Lower lobe of right lung (tissue), 2 donors: Measurements from ENCODE around the gene NSF. TPM values are rescaled to one million over a fixed set of nuclear protein-coding genes. Genes with fewer than 3 reads are reported as not detected.

Source experiments
- ATAC-seq, 2 donors: fragments of 200-7000 bp; cut with Tn5 transposase; one replicate each; pipeline ENCODE4 v1.9.1; 2020 to 2022; ENCODE audit warnings: mild to moderate bottlenecking in 2 of 2, moderate library complexity in 2 of 2
- DNase-seq: peaks from one replicate; pipeline ENCODE4 v3.0.0-alpha.2; 2020
- H3K27ac ChIP-seq: fragments of 200-600 bp; one replicate; pipeline ENCODE4 v1.8.0; 2022
- H3K27me3 ChIP-seq: fragments of 200-600 bp; one replicate; pipeline ENCODE4 v1.8.0; 2022; ENCODE audit warnings: low read depth
- H3K36me3 ChIP-seq: fragments of 200-600 bp; one replicate; pipeline ENCODE4 v1.8.0; 2022; ENCODE audit warnings: mild to moderate bottlenecking
- H3K4me1 ChIP-seq: fragments of 200-600 bp; one replicate; pipeline ENCODE4 v1.8.0; 2022
- H3K4me3 ChIP-seq: fragments of 200-600 bp; one replicate; pipeline ENCODE4 v1.8.0; 2022; ENCODE audit warnings: mild to moderate bottlenecking
- H3K9me3 ChIP-seq: fragments of 200-600 bp; one replicate; pipeline ENCODE4 v1.8.0; 2022
- CTCF ChIP-seq: fragments of 200-600 bp; IDR thresholded peaks from one replicate; pipeline ENCODE4 v1.8.0; 2022; ENCODE audit warnings: antibody characterized with exemption, mild to moderate bottlenecking
- intact Hi-C: fragments of 100-400 bp; cut with DNase I; formaldehyde crosslinking; loops from one replicate; pipeline ENCODE4 v1.11.0; 2022
- total RNA-seq: library from RNA; stranded (reverse); fragmentation: NEBNext Ultra II Directional; extraction: Animal tissue kit (Norgen Biotek cat#: 25700); gene quantifications from one replicate; pipeline ENCODE4 v1.2.1, GENCODE V29; 2021
- donor health status: DM: no; HTN: yes; CAD: no; lungs with severe emphysema.

Gene NSF
- total RNA-seq, 1 donor from 2014 or later, result 52.7 TPM

- Histone ChIP-seq H3K4me3 (peak overlapping the region; percentile 61), H3K36me3 (no peaks in the 10 kb centered on the region), H3K9me3 (no peaks in the 10 kb centered on the region), H3K27ac (peak overlapping the region; percentile 67), H3K4me1 (peaks cover 21% of the 10 kb centered on the region), H3K27me3 (peaks cover 42% of the 10 kb centered on the region)
- no peak for TF ChIP-seq CTCF
- peak; percentile 49 to 55 for ATAC-seq
- DNase-seq, result peak; percentile 71
- intact Hi-C loops, result no loop called here
Observed at GRCh38 chr17:46771561-46772474, 181.3 kb downstream of the NSF start.

- DNase-seq, result no peak
Observed at GRCh38 chr17:46772475-46773220, 182.2 kb downstream of the NSF start.

GRCh38 chr17:46773221-46773605 is 182.7 kb downstream of the NSF start:
- no peak overlapping the region for H3K27ac ChIP-seq
- H3K36me3 ChIP-seq, result no peaks in the 10 kb centered on the region
- intact Hi-C loops, result no loop called here
- no peak for ATAC-seq
- H3K4me3 ChIP-seq, result no peak overlapping the region
- no peaks in the 10 kb centered on the region for H3K9me3 ChIP-seq
- H3K4me1 ChIP-seq, result peaks cover 21% of the 10 kb centered on the region
- DNase-seq, result peak; percentile 33
- H3K27me3 ChIP-seq, result peaks cover 42% of the 10 kb centered on the region
- TF ChIP-seq CTCF, result no peak

More at GRCh38 chr17:46772475-46773220, 182.2 kb downstream of the NSF start:
- Histone ChIP-seq H3K27me3 (peaks cover 42% of the 10 kb centered on the region), H3K27ac (peak overlapping the region; percentile 67), H3K4me1 (peaks cover 21% of the 10 kb centered on the region), H3K9me3 (no peaks in the 10 kb centered on the region), H3K4me3 (peak overlapping the region; percentile 61), H3K36me3 (no peaks in the 10 kb centered on the region)
- TF ChIP-seq CTCF, result no peak
- intact Hi-C loops, result no loop called here
- ATAC-seq, result no peak

DNA sequence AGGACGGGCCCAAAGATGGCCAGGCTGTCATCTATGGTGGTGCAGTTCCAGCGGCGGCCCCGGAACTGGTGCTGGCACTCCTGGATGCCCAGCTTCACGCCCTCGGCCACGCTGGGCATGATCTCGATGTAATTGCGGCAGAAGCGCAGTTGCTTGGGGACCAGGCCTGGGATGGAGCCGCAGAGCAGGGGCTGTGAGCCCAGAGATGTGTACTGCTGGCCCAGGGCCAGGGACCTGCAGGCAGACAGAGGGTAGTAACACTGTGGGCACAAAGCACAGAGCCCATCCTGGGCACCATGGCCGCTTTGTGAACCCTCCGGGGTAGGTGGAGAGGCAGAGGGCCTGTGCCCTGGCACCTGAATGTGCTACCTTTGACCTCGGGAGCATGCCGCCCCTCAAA is 183.2 kb downstream of the NSF start:
- ATAC-seq, result no peak
- no peak for TF ChIP-seq CTCF
- Histone ChIP-seq H3K36me3 (no peaks in the 10 kb centered on the region), H3K27me3 (peaks cover 40% of the 10 kb centered on the region), H3K27ac (no peak overlapping the region), H3K4me1 (peaks cover 21% of the 10 kb centered on the region), H3K9me3 (no peaks in the 10 kb centered on the region), H3K4me3 (no peak overlapping the region)
- peak; percentile 44 for DNase-seq
- intact Hi-C loops, result no loop called here

GRCh38 chr17:46774108-46774737 is 183.8 kb downstream of the NSF start:
- Histone ChIP-seq H3K27me3 (peaks cover 37% of the 10 kb centered on the region), H3K4me1 (peaks cover 21% of the 10 kb centered on the region), H3K9me3 (no peaks in the 10 kb centered on the region), H3K4me3 (no peak overlapping the region), H3K36me3 (no peaks in the 10 kb centered on the region), H3K27ac (no peak overlapping the region)
- ATAC-seq (no peak), DNase-seq (peak; percentile 35)
- no peak for TF ChIP-seq CTCF
- intact Hi-C loops, result no loop called here
